ENCODE data around the gene LOC101059915.

Gene LOC101059915

GRCh38 chrX:71625471-71625870 lies 41.9 kb upstream of the LOC101059915 start:
- Histone ChIP-seq H3K27ac (ENCODE audit: insufficient read depth, low read depth, low read length, poor library complexity, severe bottlenecking) (no peak overlapping the region), H3K4me3 (ENCODE audit: insufficient read depth, low read depth, low read length) (no peak overlapping the region), H3K27me3 (ENCODE audit: control insufficient read depth, insufficient read depth, low read length, poor library complexity, severe bottlenecking) (no peaks in the 10 kb centered on the region), H3K9me3 (ENCODE audit: control insufficient read depth, low read length) (no peaks in the 10 kb centered on the region), H3K4me1 (ENCODE audit: control insufficient read depth, insufficient read depth, low read length) (no peaks in the 10 kb centered on the region), H3K36me3 (ENCODE audit: control insufficient read depth, insufficient read depth, low read length) (no peaks in the 10 kb centered on the region)
- 96 to 99% methylated on average over 5 of the region's 5 CpGs for WGBS, 2 experiments

GRCh38 chrX:71626576-71626975 lies 40.8 kb upstream of the LOC101059915 start:
- Histone ChIP-seq H3K4me1 (ENCODE audit: control insufficient read depth, insufficient read depth, low read length) (no peaks in the 10 kb centered on the region), H3K36me3 (ENCODE audit: control insufficient read depth, insufficient read depth, low read length) (no peaks in the 10 kb centered on the region), H3K4me3 (ENCODE audit: insufficient read depth, low read depth, low read length) (no peak overlapping the region), H3K27me3 (ENCODE audit: control insufficient read depth, insufficient read depth, low read length, poor library complexity, severe bottlenecking) (no peaks in the 10 kb centered on the region), H3K27ac (ENCODE audit: insufficient read depth, low read depth, low read length, poor library complexity, severe bottlenecking) (no peak overlapping the region), H3K9me3 (ENCODE audit: control insufficient read depth, low read length) (no peaks in the 10 kb centered on the region)
- WGBS, 2 experiments: 81 to 85% methylated on average over 6 of the region's 6 CpGs

GRCh38 chrX:71627588-71628404 lies 39.5 kb upstream of the LOC101059915 start:
- WGBS, 2 experiments: 92 to 93% methylated on average over 14 of the region's 14 CpGs
- Histone ChIP-seq H3K4me3 (ENCODE audit: insufficient read depth, low read depth, low read length) (no peak overlapping the region), H3K27me3 (ENCODE audit: control insufficient read depth, insufficient read depth, low read length, poor library complexity, severe bottlenecking) (no peaks in the 10 kb centered on the region), H3K36me3 (ENCODE audit: control insufficient read depth, insufficient read depth, low read length) (no peaks in the 10 kb centered on the region), H3K4me1 (ENCODE audit: control insufficient read depth, insufficient read depth, low read length) (no peaks in the 10 kb centered on the region), H3K27ac (ENCODE audit: insufficient read depth, low read depth, low read length, poor library complexity, severe bottlenecking) (no peak overlapping the region), H3K9me3 (ENCODE audit: control insufficient read depth, low read length) (no peaks in the 10 kb centered on the region)

- Histone ChIP-seq H3K4me1 (ENCODE audit: control insufficient read depth, insufficient read depth, low read length) (no peaks in the 10 kb centered on the region), H3K27ac (ENCODE audit: insufficient read depth, low read depth, low read length, poor library complexity, severe bottlenecking) (no peak overlapping the region), H3K27me3 (ENCODE audit: control insufficient read depth, insufficient read depth, low read length, poor library complexity, severe bottlenecking) (no peaks in the 10 kb centered on the region), H3K36me3 (ENCODE audit: control insufficient read depth, insufficient read depth, low read length) (no peaks in the 10 kb centered on the region), H3K9me3 (ENCODE audit: control insufficient read depth, low read length) (no peaks in the 10 kb centered on the region), H3K4me3 (ENCODE audit: insufficient read depth, low read depth, low read length) (no peak overlapping the region)
- 93 to 95% methylated on average over 2 of the region's 2 CpGs for WGBS, 2 experiments
Observed at GRCh38 chrX:71629467-71629866, 37.9 kb upstream of the LOC101059915 start.

- 92% methylated on average over 10 of the region's 10 CpGs for WGBS, 2 experiments
- Histone ChIP-seq H3K9me3 (ENCODE audit: control insufficient read depth, low read length) (no peaks in the 10 kb centered on the region), H3K4me3 (ENCODE audit: insufficient read depth, low read depth, low read length) (no peak overlapping the region), H3K36me3 (ENCODE audit: control insufficient read depth, insufficient read depth, low read length) (no peaks in the 10 kb centered on the region), H3K27ac (ENCODE audit: insufficient read depth, low read depth, low read length, poor library complexity, severe bottlenecking) (no peak overlapping the region), H3K4me1 (ENCODE audit: control insufficient read depth, insufficient read depth, low read length) (no peaks in the 10 kb centered on the region), H3K27me3 (ENCODE audit: control insufficient read depth, insufficient read depth, low read length, poor library complexity, severe bottlenecking) (no peaks in the 10 kb centered on the region)
Observed at GRCh38 chrX:71632923-71633657, 34.3 kb upstream of the LOC101059915 start.

- H3K4me3 ChIP-seq (ENCODE audit: insufficient read depth, low read depth, low read length): no peak overlapping the region
- no peaks in the 10 kb centered on the region for H3K36me3 ChIP-seq (ENCODE audit: control insufficient read depth, insufficient read depth, low read length)
- WGBS, 2 experiments: 92 to 97% methylated on average over 6 of the region's 6 CpGs
- H3K4me1 ChIP-seq (ENCODE audit: control insufficient read depth, insufficient read depth, low read length): no peaks in the 10 kb centered on the region
- no peaks in the 10 kb centered on the region for H3K27me3 ChIP-seq (ENCODE audit: control insufficient read depth, insufficient read depth, low read length, poor library complexity, severe bottlenecking)
- no peaks in the 10 kb centered on the region for H3K9me3 ChIP-seq (ENCODE audit: control insufficient read depth, low read length)
- no peak overlapping the region for H3K27ac ChIP-seq (ENCODE audit: insufficient read depth, low read depth, low read length, poor library complexity, severe bottlenecking)
Observed at GRCh38 chrX:71634366-71634765, 33.0 kb upstream of the LOC101059915 start.

GRCh38 chrX:71636438-71637252 lies 30.7 kb upstream of the LOC101059915 start:
- Histone ChIP-seq H3K27me3 (ENCODE audit: control insufficient read depth, insufficient read depth, low read length, poor library complexity, severe bottlenecking) (no peaks in the 10 kb centered on the region), H3K4me1 (ENCODE audit: control insufficient read depth, insufficient read depth, low read length) (no peaks in the 10 kb centered on the region), H3K36me3 (ENCODE audit: control insufficient read depth, insufficient read depth, low read length) (no peaks in the 10 kb centered on the region), H3K27ac (ENCODE audit: insufficient read depth, low read depth, low read length, poor library complexity, severe bottlenecking) (no peak overlapping the region), H3K9me3 (ENCODE audit: control insufficient read depth, low read length) (no peaks in the 10 kb centered on the region), H3K4me3 (ENCODE audit: insufficient read depth, low read depth, low read length) (no peak overlapping the region)
- 89 to 94% methylated on average over 8 to 9 of the region's 9 CpGs for WGBS, 2 experiments

- Histone ChIP-seq H3K4me3 (ENCODE audit: insufficient read depth, low read depth, low read length) (no peak overlapping the region), H3K9me3 (ENCODE audit: control insufficient read depth, low read length) (no peaks in the 10 kb centered on the region), H3K36me3 (ENCODE audit: control insufficient read depth, insufficient read depth, low read length) (no peaks in the 10 kb centered on the region), H3K27me3 (ENCODE audit: control insufficient read depth, insufficient read depth, low read length, poor library complexity, severe bottlenecking) (no peaks in the 10 kb centered on the region), H3K4me1 (ENCODE audit: control insufficient read depth, insufficient read depth, low read length) (no peaks in the 10 kb centered on the region), H3K27ac (ENCODE audit: insufficient read depth, low read depth, low read length, poor library complexity, severe bottlenecking) (no peak overlapping the region)
- 93 to 95% methylated on average over 3 of the region's 3 CpGs for WGBS, 2 experiments
Observed at GRCh38 chrX:71637253-71637618, 30.1 kb upstream of the LOC101059915 start.

GRCh38 chrX:71637848-71638247 lies 29.5 kb upstream of the LOC101059915 start:
- H3K27me3 ChIP-seq (ENCODE audit: control insufficient read depth, insufficient read depth, low read length, poor library complexity, severe bottlenecking): no peaks in the 10 kb centered on the region
- no peaks in the 10 kb centered on the region for H3K4me1 ChIP-seq (ENCODE audit: control insufficient read depth, insufficient read depth, low read length)
- no peaks in the 10 kb centered on the region for H3K9me3 ChIP-seq (ENCODE audit: control insufficient read depth, low read length)
- H3K27ac ChIP-seq (ENCODE audit: insufficient read depth, low read depth, low read length, poor library complexity, severe bottlenecking): no peak overlapping the region
- 91% methylated on average over 3 to 4 of the region's 4 CpGs for WGBS, 2 experiments
- H3K4me3 ChIP-seq (ENCODE audit: insufficient read depth, low read depth, low read length): no peak overlapping the region
- no peaks in the 10 kb centered on the region for H3K36me3 ChIP-seq (ENCODE audit: control insufficient read depth, insufficient read depth, low read length)

- H3K27ac ChIP-seq (ENCODE audit: insufficient read depth, low read depth, low read length, poor library complexity, severe bottlenecking): no peak overlapping the region
- no peaks in the 10 kb centered on the region for H3K9me3 ChIP-seq (ENCODE audit: control insufficient read depth, low read length)
- 92 to 93% methylated on average over 3 of the region's 4 CpGs for WGBS, 2 experiments
Observed at GRCh38 chrX:71638409-71638808, 28.9 kb upstream of the LOC101059915 start.

More at GRCh38 chrX:71638409-71638808, 28.9 kb upstream of the LOC101059915 start:
- H3K27me3 ChIP-seq (ENCODE audit: control insufficient read depth, insufficient read depth, low read length, poor library complexity, severe bottlenecking): no peaks in the 10 kb centered on the region
- H3K4me3 ChIP-seq (ENCODE audit: insufficient read depth, low read depth, low read length): no peak overlapping the region
- no peaks in the 10 kb centered on the region for H3K36me3 ChIP-seq (ENCODE audit: control insufficient read depth, insufficient read depth, low read length)
- no peaks in the 10 kb centered on the region for H3K4me1 ChIP-seq (ENCODE audit: control insufficient read depth, insufficient read depth, low read length)

Measured in ectodermal cell (in vitro differentiated cells).